ENCODE data around the gene ADCK2.

GRCh38 chr7:140670343-140670935 is 2.3 kb upstream of the ADCK2 start:
- TF ChIP-seq CTCF (conservative IDR thresholded peaks at IDR 0.05) (no peak), ZFX (IDR thresholded peaks at IDR 0.05) (no peak)

Measured in C4-2B (cell line).